Suprapubic skin (tissue), 4 donors: ENCODE measurements around the gene GPI.

Experiments
- POLR2A ChIP-seq, 2 donors: fragments of 450-650 bp; IDR thresholded peaks; one replicate each; pipeline ENCODE4 v1.6.1; 2017; ENCODE audit warnings: antibody characterized with exemption in 2 of 2, mild to moderate bottlenecking in 2 of 2, moderate library complexity in 2 of 2
- POLR2AphosphoS5 ChIP-seq, 3 donors: sonication (generic); formaldehyde crosslinking; IDR thresholded peaks; one replicate each; pipeline ENCODE4 v1.6.1; 2017; ENCODE audit warnings: antibody characterized with exemption in 3 of 3
- TF ChIP-seq, protein P1 (sequence below), 2 donors: fragments of 200-600 bp in 1 of 2; fragments of 450-650 bp in 1 of 2; sonication (generic) in 1 of 2; IDR thresholded peaks; one replicate each; pipeline ENCODE4 v1.5.1; 2016 to 2019; ENCODE audit warnings: antibody characterized with exemption in 2 of 2, mild to moderate bottlenecking in 1 of 2, moderate library complexity in 1 of 2

DNA sequence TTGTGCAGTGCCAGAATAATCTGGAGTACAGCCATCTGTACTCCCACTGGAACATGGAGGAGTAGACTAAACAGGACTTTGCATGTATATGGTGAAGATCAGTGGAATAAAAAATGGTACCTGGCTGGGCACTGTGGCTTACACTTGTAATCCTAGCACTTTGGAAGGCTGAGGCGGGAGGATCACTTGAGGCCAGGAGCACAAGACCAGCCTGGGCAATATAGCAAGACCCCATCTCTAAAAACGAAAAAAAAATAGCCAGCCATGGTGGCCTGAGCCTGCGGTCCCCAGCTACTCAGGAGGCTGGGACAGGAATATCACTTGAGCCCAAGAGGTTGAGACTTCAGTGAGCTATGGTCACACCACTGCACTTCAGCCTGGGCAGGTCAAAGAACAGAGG lies 83.2 kb downstream of the GPI start:
- TF ChIP-seq POLR2A (IDR thresholded peaks at IDR 0.05) (no peak), POLR2AphosphoS5 (IDR thresholded peaks at IDR 0.05) (no peak)
- TF ChIP-seq, protein P1, sequence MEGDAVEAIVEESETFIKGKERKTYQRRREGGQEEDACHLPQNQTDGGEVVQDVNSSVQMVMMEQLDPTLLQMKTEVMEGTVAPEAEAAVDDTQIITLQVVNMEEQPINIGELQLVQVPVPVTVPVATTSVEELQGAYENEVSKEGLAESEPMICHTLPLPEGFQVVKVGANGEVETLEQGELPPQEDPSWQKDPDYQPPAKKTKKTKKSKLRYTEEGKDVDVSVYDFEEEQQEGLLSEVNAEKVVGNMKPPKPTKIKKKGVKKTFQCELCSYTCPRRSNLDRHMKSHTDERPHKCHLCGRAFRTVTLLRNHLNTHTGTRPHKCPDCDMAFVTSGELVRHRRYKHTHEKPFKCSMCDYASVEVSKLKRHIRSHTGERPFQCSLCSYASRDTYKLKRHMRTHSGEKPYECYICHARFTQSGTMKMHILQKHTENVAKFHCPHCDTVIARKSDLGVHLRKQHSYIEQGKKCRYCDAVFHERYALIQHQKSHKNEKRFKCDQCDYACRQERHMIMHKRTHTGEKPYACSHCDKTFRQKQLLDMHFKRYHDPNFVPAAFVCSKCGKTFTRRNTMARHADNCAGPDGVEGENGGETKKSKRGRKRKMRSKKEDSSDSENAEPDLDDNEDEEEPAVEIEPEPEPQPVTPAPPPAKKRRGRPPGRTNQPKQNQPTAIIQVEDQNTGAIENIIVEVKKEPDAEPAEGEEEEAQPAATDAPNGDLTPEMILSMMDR (IDR thresholded peaks at IDR 0.05), result no peak
